Hepatic stellate cell (primary cell): Measurements from ENCODE around the gene CAPN13.
"Not testable (repeated sequence)": the region's sequence is repeated elsewhere in the genome, so short reads cannot be mapped to it uniquely, and the experiment has no call there.

ENCODE experiments used
- DNase-seq: peaks from one replicate; pipeline ENCODE4 v3.0.0; 2011; ENCODE audit warnings: low spot score

CAPN13 gene

GRCh38 chr2:30705056-30705455, 102.2 kb downstream of the CAPN13 start:
- DNase-seq, result no peak

- DNase-seq, result peak; percentile 55
Observed at GRCh38 chr2:30704309-30705020, 102.8 kb downstream of the CAPN13 start.

- DNase-seq, result no peak
Observed at GRCh38 chr2:30702694-30703093, 104.6 kb downstream of the CAPN13 start.

- no peak for DNase-seq
Observed at GRCh38 chr2:30701782-30702181, 105.5 kb downstream of the CAPN13 start.

GRCh38 chr2:30697242-30698103, 109.8 kb downstream of the CAPN13 start:
- not testable (repeated sequence) for DNase-seq

GRCh38 chr2:30695749-30696148, 111.5 kb downstream of the CAPN13 start:
- DNase-seq, result no peak

- peak; percentile 63 for DNase-seq
Observed at GRCh38 chr2:30694286-30695055, 112.8 kb downstream of the CAPN13 start.

- no peak for DNase-seq
Observed at GRCh38 chr2:30693821-30694281, 113.4 kb downstream of the CAPN13 start.

GRCh38 chr2:30692829-30693275, 114.4 kb downstream of the CAPN13 start:
- peak; percentile 41 for DNase-seq

GRCh38 chr2:30691948-30692828, 115.1 kb downstream of the CAPN13 start:
- no peak for DNase-seq

GRCh38 chr2:30691091-30691947, 115.9 kb downstream of the CAPN13 start:
- DNase-seq, result no peak

- DNase-seq, result no peak
Observed at GRCh38 chr2:30690126-30690561, 117.1 kb downstream of the CAPN13 start.

- no peak for DNase-seq
Observed at GRCh38 chr2:30689496-30690125, 117.6 kb downstream of the CAPN13 start.

GRCh38 chr2:30688956-30689401, 118.3 kb downstream of the CAPN13 start:
- no peak for DNase-seq

GRCh38 chr2:30686669-30687068, 120.6 kb downstream of the CAPN13 start:
- DNase-seq, result no peak

GRCh38 chr2:30686000-30686399, 121.2 kb downstream of the CAPN13 start:
- no peak for DNase-seq

GRCh38 chr2:30684996-30685395, 122.2 kb downstream of the CAPN13 start:
- no peak for DNase-seq

GRCh38 chr2:30684516-30684915, 122.7 kb downstream of the CAPN13 start:
- DNase-seq, result no peak

GRCh38 chr2:30684026-30684425, 123.2 kb downstream of the CAPN13 start:
- no peak for DNase-seq
